BLaER1 (cell line): Measurements from ENCODE around the gene CTNND2.

Experiments
- H3K27ac ChIP-seq: shearing (Covaris generic); formaldehyde crosslinking; 2 replicates; pipeline ENCODE4 v1.8.1; 2022
- H3K27me3 ChIP-seq: shearing (Covaris generic); formaldehyde crosslinking; 2 replicates; pipeline ENCODE4 v1.8.1; 2022
- H3K36me3 ChIP-seq: shearing (Covaris generic); formaldehyde crosslinking; 2 replicates; pipeline ENCODE4 v1.8.1; 2022
- H3K4me1 ChIP-seq: shearing (Covaris generic); formaldehyde crosslinking; 2 replicates; pipeline ENCODE4 v1.8.1; 2022
- H3K4me2 ChIP-seq: shearing (Covaris generic); formaldehyde crosslinking; 2 replicates; pipeline ENCODE4 v1.8.1; 2022
- H3K4me3 ChIP-seq: shearing (Covaris generic); formaldehyde crosslinking; 2 replicates; pipeline ENCODE4 v1.8.1; 2022
- H3K9ac ChIP-seq: shearing (Covaris generic); formaldehyde crosslinking; 2 replicates; pipeline ENCODE4 v1.8.1; 2022
- H3K9me3 ChIP-seq: shearing (Covaris generic); formaldehyde crosslinking; 2 replicates; pipeline ENCODE4 v1.8.1; 2022
- H4K20me1 ChIP-seq: shearing (Covaris generic); formaldehyde crosslinking; 2 replicates; pipeline ENCODE4 v1.8.1; 2022
- Cebpa-rat ChIP-seq: shearing (Covaris generic); IDR thresholded peaks from 2 replicates; pipeline ENCODE4 v1.8.1; 2022

Gene CTNND2

DNA sequence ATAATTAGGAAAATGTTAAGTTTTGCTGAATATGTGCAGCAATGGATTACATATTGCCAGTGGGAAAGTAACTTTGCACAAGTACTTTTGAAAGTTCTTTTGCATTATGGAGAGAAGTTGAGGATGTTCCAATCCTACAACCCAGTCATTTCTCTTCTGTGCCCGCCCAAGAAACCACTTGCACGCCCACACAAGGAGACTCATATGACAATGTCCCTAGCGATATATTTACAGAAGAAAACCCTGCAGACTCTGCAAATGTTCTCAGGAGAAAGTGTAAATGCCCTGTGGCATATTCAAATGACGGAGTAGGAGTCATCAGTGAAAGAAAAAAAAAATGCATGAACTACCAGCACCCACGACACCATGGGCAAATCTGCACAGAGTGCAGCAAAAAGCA is 356.5 kb downstream of the CTNND2 start:
- H3K27me3 ChIP-seq = no peaks in the 10 kb centered on the region
- no peak overlapping the region for H3K9ac ChIP-seq
- no peak overlapping the region for H3K4me3 ChIP-seq
- H3K4me2 ChIP-seq = no peak overlapping the region
- TF ChIP-seq Cebpa-rat = no peak
- no peaks in the 10 kb centered on the region for H4K20me1 ChIP-seq
- no peaks in the 10 kb centered on the region for H3K9me3 ChIP-seq
- no peak overlapping the region for H3K27ac ChIP-seq
- no peaks in the 10 kb centered on the region for H3K36me3 ChIP-seq
- H3K4me1 ChIP-seq = no peaks in the 10 kb centered on the region

- H3K27ac ChIP-seq = no peak overlapping the region
- H3K4me1 ChIP-seq = no peaks in the 10 kb centered on the region
- H3K9me3 ChIP-seq = no peaks in the 10 kb centered on the region
- no peaks in the 10 kb centered on the region for H3K27me3 ChIP-seq
- no peak overlapping the region for H3K4me3 ChIP-seq
- no peak for TF ChIP-seq Cebpa-rat
- H3K36me3 ChIP-seq = no peaks in the 10 kb centered on the region
- H3K4me2 ChIP-seq = no peak overlapping the region
- H4K20me1 ChIP-seq = no peaks in the 10 kb centered on the region
- no peak overlapping the region for H3K9ac ChIP-seq
Observed at GRCh38 chr5:11547140-11547539, 357.1 kb downstream of the CTNND2 start.

- no peak overlapping the region for H3K27ac ChIP-seq
- no peaks in the 10 kb centered on the region for H3K27me3 ChIP-seq
- H4K20me1 ChIP-seq = no peaks in the 10 kb centered on the region
- TF ChIP-seq Cebpa-rat = no peak
- H3K4me3 ChIP-seq = no peak overlapping the region
- no peaks in the 10 kb centered on the region for H3K9me3 ChIP-seq
- no peaks in the 10 kb centered on the region for H3K36me3 ChIP-seq
- no peak overlapping the region for H3K4me2 ChIP-seq
- H3K4me1 ChIP-seq = no peaks in the 10 kb centered on the region
- H3K9ac ChIP-seq = no peak overlapping the region
Observed at GRCh38 chr5:11540112-11540511, 364.1 kb downstream of the CTNND2 start.

GRCh38 chr5:11531811-11532555 is 372.3 kb downstream of the CTNND2 start:
- Histone ChIP-seq H3K27ac (no peak overlapping the region), H3K9me3 (no peaks in the 10 kb centered on the region), H3K4me1 (no peaks in the 10 kb centered on the region), H3K27me3 (no peaks in the 10 kb centered on the region), H3K36me3 (no peaks in the 10 kb centered on the region), H3K4me3 (no peak overlapping the region), H3K9ac (no peak overlapping the region), H3K4me2 (no peak overlapping the region), H4K20me1 (no peaks in the 10 kb centered on the region)
- TF ChIP-seq Cebpa-rat = no peak

DNA sequence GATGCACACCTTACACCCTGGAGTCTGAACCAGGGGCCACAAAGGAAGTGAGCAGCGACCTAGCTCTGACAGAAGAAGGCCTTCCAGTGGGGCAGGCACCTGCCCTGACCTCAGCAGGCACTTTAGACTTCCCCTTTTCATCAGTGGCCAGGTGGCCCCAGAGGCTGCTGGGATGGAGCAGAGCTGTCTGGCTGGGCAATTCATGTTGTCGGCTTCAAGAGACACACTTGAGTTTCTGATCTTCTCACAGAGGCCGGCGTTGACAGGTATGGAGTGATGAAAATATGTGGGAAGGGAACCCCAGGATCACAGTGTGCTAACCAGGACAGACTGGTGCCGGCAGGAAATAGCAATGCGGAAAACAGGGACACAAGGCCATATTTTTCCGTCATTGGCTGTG is 375.5 kb downstream of the CTNND2 start:
- no peak for TF ChIP-seq Cebpa-rat
- H3K9ac ChIP-seq = no peak overlapping the region
- H3K4me2 ChIP-seq = no peak overlapping the region
- no peaks in the 10 kb centered on the region for H3K9me3 ChIP-seq
- peaks cover 17% of the 10 kb centered on the region for H3K4me1 ChIP-seq
- no peak overlapping the region for H3K4me3 ChIP-seq
- no peaks in the 10 kb centered on the region for H3K27me3 ChIP-seq
- no peaks in the 10 kb centered on the region for H4K20me1 ChIP-seq
- H3K27ac ChIP-seq = no peak overlapping the region
- no peaks in the 10 kb centered on the region for H3K36me3 ChIP-seq

GRCh38 chr5:11527652-11528349 is 376.4 kb downstream of the CTNND2 start:
- Histone ChIP-seq H3K27ac (no peak overlapping the region), H3K9ac (no peak overlapping the region), H3K9me3 (no peaks in the 10 kb centered on the region), H3K4me3 (no peak overlapping the region), H3K27me3 (no peaks in the 10 kb centered on the region), H3K4me2 (no peak overlapping the region), H4K20me1 (no peaks in the 10 kb centered on the region), H3K36me3 (no peaks in the 10 kb centered on the region), H3K4me1 (peaks cover 17% of the 10 kb centered on the region)
- TF ChIP-seq Cebpa-rat = no peak

DNA sequence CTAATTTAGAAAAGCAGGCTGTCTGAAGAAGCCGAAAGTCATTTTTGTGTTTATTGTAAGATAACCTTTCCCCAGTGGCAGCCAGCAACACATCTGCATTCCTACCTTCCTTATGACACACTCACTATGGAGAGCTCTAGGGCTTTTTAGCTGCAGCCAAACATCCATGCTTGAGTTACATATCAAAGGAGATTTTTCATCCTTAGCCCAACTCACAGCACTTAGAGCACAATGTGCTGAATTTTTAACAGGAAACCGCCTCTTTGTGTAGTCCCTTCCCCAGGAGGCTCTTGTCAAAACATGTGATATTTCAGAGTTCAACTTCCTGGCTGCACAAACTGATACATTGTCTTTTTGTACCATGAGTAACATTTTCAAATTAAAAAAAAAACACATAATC is 379.2 kb downstream of the CTNND2 start:
- Histone ChIP-seq H3K4me3 (no peak overlapping the region), H3K27ac (no peak overlapping the region), H3K4me1 (peaks cover 17% of the 10 kb centered on the region), H4K20me1 (no peaks in the 10 kb centered on the region), H3K9me3 (no peaks in the 10 kb centered on the region), H3K36me3 (no peaks in the 10 kb centered on the region), H3K27me3 (no peaks in the 10 kb centered on the region), H3K4me2 (peak overlapping the region; percentile 52), H3K9ac (no peak overlapping the region)
- no peak for TF ChIP-seq Cebpa-rat

- Histone ChIP-seq H4K20me1 (no peaks in the 10 kb centered on the region), H3K4me1 (peaks cover 17% of the 10 kb centered on the region), H3K36me3 (no peaks in the 10 kb centered on the region), H3K27ac (no peak overlapping the region), H3K9ac (no peak overlapping the region), H3K9me3 (no peaks in the 10 kb centered on the region), H3K27me3 (no peaks in the 10 kb centered on the region), H3K4me2 (no peak overlapping the region), H3K4me3 (no peak overlapping the region)
- TF ChIP-seq Cebpa-rat = no peak
Observed at GRCh38 chr5:11524188-11524587, 380.1 kb downstream of the CTNND2 start.

- Histone ChIP-seq H3K4me2 (no peak overlapping the region), H3K4me1 (peaks cover 17% of the 10 kb centered on the region), H3K9ac (no peak overlapping the region), H3K9me3 (no peaks in the 10 kb centered on the region), H4K20me1 (no peaks in the 10 kb centered on the region), H3K27me3 (no peaks in the 10 kb centered on the region), H3K4me3 (no peak overlapping the region), H3K27ac (no peak overlapping the region), H3K36me3 (no peaks in the 10 kb centered on the region)
- no peak for TF ChIP-seq Cebpa-rat
Observed at GRCh38 chr5:11522796-11523195, 381.4 kb downstream of the CTNND2 start.

DNA sequence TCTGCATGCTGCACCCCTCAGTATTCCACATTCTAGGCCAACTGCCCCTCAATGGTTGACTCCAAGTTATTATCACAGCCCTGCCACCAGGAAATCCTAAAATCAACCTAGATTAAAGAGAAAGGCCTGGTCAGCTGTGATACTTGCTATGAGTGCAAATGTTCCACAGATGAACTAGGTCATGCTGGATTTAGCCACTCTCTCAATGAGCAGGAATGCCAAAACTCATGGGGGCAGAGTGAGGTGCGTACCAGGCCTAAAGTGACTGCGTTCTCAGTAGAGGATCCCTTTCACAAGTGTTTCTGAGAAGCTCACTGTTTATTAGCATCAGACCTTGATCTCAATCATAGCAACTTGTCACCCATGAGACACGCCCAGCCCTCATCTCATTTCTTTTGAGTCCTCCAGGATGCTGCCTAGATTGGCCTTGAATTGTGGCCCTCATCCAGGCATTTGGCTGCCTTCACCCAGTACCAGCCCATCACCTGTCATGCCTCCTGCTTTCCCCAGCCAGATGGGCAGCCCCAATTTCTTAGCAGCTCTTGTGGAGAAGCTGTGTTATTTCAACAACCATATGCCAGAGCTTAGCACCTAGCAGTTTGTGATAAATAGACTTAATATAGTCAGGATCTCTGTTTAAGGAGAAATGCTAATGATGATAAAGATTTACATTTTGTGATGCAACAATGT is 383.9 kb downstream of the CTNND2 start:
- Histone ChIP-seq H3K4me3 (no peak overlapping the region), H3K4me2 (no peak overlapping the region), H3K27me3 (no peaks in the 10 kb centered on the region), H3K9me3 (no peaks in the 10 kb centered on the region), H3K4me1 (peaks cover 15% of the 10 kb centered on the region), H3K27ac (no peak overlapping the region), H3K9ac (no peak overlapping the region), H4K20me1 (no peaks in the 10 kb centered on the region), H3K36me3 (no peaks in the 10 kb centered on the region)
- no peak for TF ChIP-seq Cebpa-rat
